Urinary bladder (tissue), 4 donors: ENCODE measurements around the gene COPS8. TPM values are rescaled to one million over a fixed set of nuclear protein-coding genes. Genes with fewer than 3 reads are reported as not detected.

Experiments used
- DNase-seq: peaks from one replicate; pipeline ENCODE4 v3.0.0-alpha.2; 2015; ENCODE audit errors: extremely low spot score
- H3K27ac ChIP-seq: one replicate; pipeline ENCODE4 v1.5.1; 2013; ENCODE audit warnings: low read depth, mild to moderate bottlenecking, moderate library complexity
- H3K36me3 ChIP-seq: one replicate; pipeline ENCODE4 v1.6.1; 2013; ENCODE audit warnings: mild to moderate bottlenecking, moderate library complexity; ENCODE audit not compliant: insufficient read depth
- H3K4me1 ChIP-seq: one replicate; pipeline ENCODE4 v1.6.1; 2013; ENCODE audit warnings: mild to moderate bottlenecking, moderate library complexity; ENCODE audit not compliant: insufficient read depth
- H3K4me3 ChIP-seq: one replicate; pipeline ENCODE4 v1.5.1; 2013; ENCODE audit warnings: low read depth, low read length
- WGBS: extraction: QIAGEN DNeasy Blood & Tissue Kit; methylation state at CpG from one replicate; pipeline ENCODE4 v1.1.7; 2013; 5-methylcytosine and 5-hydroxymethylcytosine counted together
- polyA plus RNA-seq: library from polyadenylated mRNA; stranded (reverse); fragments of 200-250 nt; gene quantifications from one replicate; pipeline ENCODE4 v1.2.3, GENCODE V29; 2013
- total RNA-seq: library from RNA; depleted of rRNA; stranded (reverse); fragments of >200 nt; gene quantifications from one replicate; pipeline ENCODE4 v1.2.3, GENCODE V29; 2014
- donor health status: healthy with polysubstance abuse.
- donor health status: healthy.

COPS8 gene
- total RNA-seq (97.0 TPM), polyA plus RNA-seq (58.7 TPM)

GRCh38 chr2:237085248-237086221, at the start of gene COPS8:
TSS of gene COPS8 (plus strand) at chr2:237085889. CDS start at chr2:237085965, 76 bp downstream.
- under 1% methylated on average over 86 of the region's 86 CpGs for WGBS
- H3K4me1 ChIP-seq = peaks cover 1% of the 10 kb centered on the region
- peak within 1 kb of the TSS; percentile 85 for H3K27ac ChIP-seq
- H3K36me3 ChIP-seq = no peaks in the 10 kb centered on the region
- H3K4me3 ChIP-seq = peak within 1 kb of the TSS; percentile 69
- peak; percentile 80 for DNase-seq

GRCh38 chr2:237039301-237040031, 46.2 kb upstream of the COPS8 start:
- 93% methylated on average over 14 of the region's 14 CpGs for WGBS
- no peak for DNase-seq
- no peak overlapping the region for H3K4me3 ChIP-seq

GRCh38 chr2:237041231-237041630, 44.5 kb upstream of the COPS8 start:
- H3K4me3 ChIP-seq = no peak overlapping the region
- DNase-seq = no peak
- H3K36me3 ChIP-seq = no peaks in the 10 kb centered on the region
- WGBS = 68% methylated on average over 11 of the region's 11 CpGs
- no peaks in the 10 kb centered on the region for H3K4me1 ChIP-seq
- no peak overlapping the region for H3K27ac ChIP-seq

More at GRCh38 chr2:237039301-237040031, 46.2 kb upstream of the COPS8 start:
- Histone ChIP-seq H3K4me1 (no peaks in the 10 kb centered on the region), H3K27ac (no peak overlapping the region), H3K36me3 (no peaks in the 10 kb centered on the region)

DNA sequence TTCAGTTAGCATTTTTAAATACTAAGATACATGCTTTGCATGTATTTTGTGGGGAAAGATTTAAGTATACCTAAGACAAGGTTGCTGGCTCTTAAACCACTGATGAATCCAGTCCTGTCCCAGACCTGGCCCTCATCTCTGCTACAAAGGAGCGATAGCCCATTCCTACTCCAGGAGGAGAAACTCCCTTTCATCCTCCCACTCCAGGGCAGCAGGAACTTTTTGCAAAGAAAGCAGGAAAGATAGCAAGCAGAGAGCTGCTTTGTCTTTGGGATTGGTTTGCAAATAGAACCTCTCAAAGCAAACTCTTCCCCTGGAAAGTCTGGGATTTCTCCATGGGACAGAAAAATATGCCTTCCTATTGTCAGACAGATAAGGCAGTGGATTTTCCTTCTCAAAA, 43.6 kb upstream of the COPS8 start:
- no peaks in the 10 kb centered on the region for H3K36me3 ChIP-seq
- DNase-seq = no peak
- WGBS = 77% methylated on average over 1 of the region's 1 CpG
- no peak overlapping the region for H3K27ac ChIP-seq
- no peak overlapping the region for H3K4me3 ChIP-seq
- no peaks in the 10 kb centered on the region for H3K4me1 ChIP-seq

DNA sequence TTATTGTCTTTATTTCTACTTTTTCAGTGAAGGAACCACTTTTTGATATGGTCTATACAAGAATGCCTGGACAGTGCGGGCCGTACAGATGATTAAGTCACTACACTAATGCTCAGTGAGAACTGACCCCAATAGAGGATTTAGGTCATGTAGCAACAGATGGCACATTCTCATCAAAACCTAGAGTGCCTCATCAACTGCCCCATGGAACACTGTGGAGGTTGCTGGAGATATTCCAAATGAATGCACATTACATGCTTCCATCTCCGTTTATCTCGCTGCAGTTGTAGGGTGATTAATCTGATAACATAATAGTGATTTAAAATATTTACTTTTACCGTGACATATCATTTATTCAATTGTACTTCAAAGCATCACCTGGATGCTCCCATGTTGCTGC, 41.8 kb upstream of the COPS8 start:
- DNase-seq = no peak
- H3K4me3 ChIP-seq = no peak overlapping the region
- H3K36me3 ChIP-seq = no peaks in the 10 kb centered on the region
- no peak overlapping the region for H3K27ac ChIP-seq
- no peaks in the 10 kb centered on the region for H3K4me1 ChIP-seq
- 62% methylated on average over 5 of the region's 5 CpGs for WGBS

GRCh38 chr2:237044281-237044680, 41.4 kb upstream of the COPS8 start:
- DNase-seq = no peak

DNA sequence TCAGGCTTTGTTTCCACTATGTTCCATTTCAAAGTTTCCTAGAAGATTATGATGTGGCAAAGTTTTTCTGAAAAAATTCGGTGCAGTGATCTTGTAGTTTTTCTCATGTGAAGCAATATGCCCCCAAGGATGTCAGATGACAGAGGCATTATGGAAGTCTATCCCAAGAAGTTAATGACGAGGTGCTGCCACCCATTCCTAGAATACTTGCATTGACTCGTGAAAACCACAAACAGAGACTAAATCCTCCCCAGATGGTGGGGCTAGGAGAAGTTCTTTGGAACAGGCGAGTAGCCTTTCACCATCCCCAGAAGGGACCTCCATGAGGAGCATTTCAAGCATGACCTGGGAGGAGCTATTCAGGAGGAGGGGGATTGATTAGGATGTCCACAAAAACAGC, 40.2 kb upstream of the COPS8 start:
- no peaks in the 10 kb centered on the region for H3K36me3 ChIP-seq
- H3K4me3 ChIP-seq = no peak overlapping the region
- H3K4me1 ChIP-seq = no peaks in the 10 kb centered on the region
- no peak for DNase-seq
- WGBS = 81% methylated on average over 4 of the region's 4 CpGs
- no peak overlapping the region for H3K27ac ChIP-seq

More at GRCh38 chr2:237044281-237044680, 41.4 kb upstream of the COPS8 start:
- Histone ChIP-seq H3K36me3 (no peaks in the 10 kb centered on the region), H3K4me3 (no peak overlapping the region), H3K27ac (no peak overlapping the region), H3K4me1 (no peaks in the 10 kb centered on the region)
- 35% methylated on average over 3 of the region's 3 CpGs for WGBS

GRCh38 chr2:237048595-237048994, 37.1 kb upstream of the COPS8 start:
- 100% methylated on average over 1 of the region's 1 CpG for WGBS
- Histone ChIP-seq H3K36me3 (no peaks in the 10 kb centered on the region), H3K4me3 (no peak overlapping the region), H3K4me1 (no peaks in the 10 kb centered on the region), H3K27ac (no peak overlapping the region)
- no peak for DNase-seq

- Histone ChIP-seq H3K4me1 (no peaks in the 10 kb centered on the region), H3K36me3 (no peaks in the 10 kb centered on the region), H3K27ac (no peak overlapping the region), H3K4me3 (no peak overlapping the region)
- 84% methylated on average over 8 of the region's 8 CpGs for WGBS
- DNase-seq = no peak
Observed at GRCh38 chr2:237051861-237052260, 33.8 kb upstream of the COPS8 start.

GRCh38 chr2:237053066-237053465, 32.6 kb upstream of the COPS8 start:
- no peaks in the 10 kb centered on the region for H3K4me1 ChIP-seq
- DNase-seq = no peak
- WGBS = 84% methylated on average over 2 of the region's 2 CpGs
- no peak overlapping the region for H3K27ac ChIP-seq
- no peaks in the 10 kb centered on the region for H3K36me3 ChIP-seq
- no peak overlapping the region for H3K4me3 ChIP-seq

- no peak for DNase-seq
- 89% methylated on average over 9 of the region's 9 CpGs for WGBS
- no peaks in the 10 kb centered on the region for H3K36me3 ChIP-seq
- no peak overlapping the region for H3K4me3 ChIP-seq
- H3K27ac ChIP-seq = no peak overlapping the region
- H3K4me1 ChIP-seq = no peaks in the 10 kb centered on the region
Observed at GRCh38 chr2:237055386-237056100, 30.1 kb upstream of the COPS8 start.

- WGBS = 92% methylated on average over 11 of the region's 11 CpGs
- Histone ChIP-seq H3K36me3 (no peaks in the 10 kb centered on the region), H3K4me3 (no peak overlapping the region), H3K27ac (no peak overlapping the region), H3K4me1 (no peaks in the 10 kb centered on the region)
- no peak for DNase-seq
Observed at GRCh38 chr2:237056287-237056875, 29.3 kb upstream of the COPS8 start.

DNA sequence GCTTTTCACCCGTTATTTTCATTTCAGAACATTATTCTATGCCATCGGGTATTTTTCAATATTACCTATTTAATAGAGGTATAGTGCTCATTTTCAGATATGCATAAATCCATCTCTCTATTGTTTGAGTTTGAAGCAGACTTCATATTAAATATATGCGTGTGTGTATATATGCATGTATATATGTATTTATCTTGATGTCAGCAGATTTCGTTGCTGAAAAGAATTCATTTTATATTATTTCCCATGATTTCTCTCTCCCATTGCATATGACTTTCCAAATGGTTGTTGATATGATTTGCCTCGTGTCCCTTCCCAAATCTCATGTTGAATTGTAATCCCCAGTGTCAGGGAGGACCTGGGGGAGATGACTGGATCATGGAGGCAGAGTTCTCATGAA, 28.6 kb upstream of the COPS8 start:
- H3K27ac ChIP-seq = no peak overlapping the region
- WGBS = 97% methylated on average over 5 of the region's 5 CpGs
- no peak for DNase-seq

More for the DNA sequence above, 28.6 kb upstream of the COPS8 start:
- no peaks in the 10 kb centered on the region for H3K36me3 ChIP-seq
- H3K4me1 ChIP-seq = no peaks in the 10 kb centered on the region
- H3K4me3 ChIP-seq = no peak overlapping the region
